ENCODE measurements around the gene KIFBP.
"Not testable (repeated sequence)": the region's sequence is repeated elsewhere in the genome, so short reads cannot be mapped to it uniquely, and the experiment has no call there.

- TF ChIP-seq CTCF (IDR thresholded peaks at IDR 0.05); EP300 (IDR thresholded peaks at IDR 0.05; ENCODE audit: low read depth); POLR2A (IDR thresholded peaks at IDR 0.05); POLR2AphosphoS5 (IDR thresholded peaks at IDR 0.05): not testable (repeated sequence)
Observed at GRCh38 chr10:68979738-68980137, 8.9 kb upstream of the KIFBP start.

Measured in transverse colon (tissue), 4 donors.